ENCODE results near the gene KRTAP5-7.

GRCh38 chr11:71525188-71525937 is 1.7 kb upstream of the KRTAP5-7 start:
- TF ChIP-seq CTCF (IDR thresholded peaks at IDR 0.05), result no peak
- TF ChIP-seq EP300 (IDR thresholded peaks at IDR 0.05), result no peak
